NCI-H128 (cell line): ENCODE results near the gene VENTX.

ENCODE experiments used
- DNase-seq: peaks from one replicate; lab custom pipeline; 2025; ENCODE audit not compliant: unreplicated experiment; lab: John Stamatoyannopoulos, UW

VENTX gene

GRCh38 chr10:133283931-133284330 lies 46.3 kb downstream of the VENTX start:
- no peak for DNase-seq

GRCh38 chr10:133285217-133285616 lies 47.6 kb downstream of the VENTX start:
- no peak for DNase-seq

DNA sequence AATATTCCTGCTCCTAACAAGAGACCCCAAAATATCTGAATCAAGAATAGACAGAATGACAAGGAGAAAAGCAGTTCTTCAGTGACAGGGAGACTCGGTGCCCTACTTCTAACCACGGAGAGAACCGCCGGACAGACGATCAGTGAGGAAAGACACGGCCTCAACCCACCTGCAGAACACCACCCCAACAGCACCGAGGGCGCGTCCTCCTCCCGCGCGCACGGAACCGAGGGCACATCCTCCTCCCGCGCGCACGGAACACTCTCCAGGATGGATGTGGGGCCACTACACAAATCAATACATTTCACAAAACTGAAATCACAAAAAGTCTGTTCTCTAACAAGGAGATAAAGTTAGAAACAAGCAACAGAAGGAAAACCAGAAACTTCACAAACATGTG lies 48.7 kb downstream of the VENTX start:
- no peak for DNase-seq

GRCh38 chr10:133287832-133288500 lies 50.3 kb downstream of the VENTX start:
- no peak for DNase-seq

DNA sequence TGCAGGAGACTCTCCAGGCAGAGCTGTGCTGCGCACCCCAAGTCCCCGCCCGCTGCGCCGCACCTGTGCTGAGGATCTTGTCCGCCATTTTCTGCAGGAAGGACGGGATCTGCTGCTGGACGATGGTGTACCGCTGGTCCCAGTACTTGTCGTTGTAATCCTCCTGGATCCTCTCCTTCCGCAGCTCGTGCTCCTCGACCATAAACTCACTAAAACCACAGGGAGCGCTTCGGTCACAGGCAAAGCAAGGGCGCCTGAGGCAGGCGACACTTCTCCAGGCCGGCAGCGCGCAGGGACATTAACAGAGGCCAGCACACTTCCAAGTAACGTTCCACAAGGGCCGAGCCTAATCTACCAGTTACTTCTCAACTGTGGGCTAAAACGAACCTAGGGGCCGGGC lies 52.1 kb downstream of the VENTX start:
- no peak for DNase-seq
